Right kidney (tissue), 1 donor: ENCODE data around the gene SMCO4.

Experiments
- DNase-seq: peaks from one replicate; pipeline ENCODE4 v3.0.0-alpha.2; 2016

The SMCO4 gene

GRCh38 chr11:93505703-93506102 lies 37.5 kb downstream of the SMCO4 start:
- no peak for DNase-seq

- DNase-seq: no peak
These were observed 38.8 kb downstream of the SMCO4 start for GRCh38 chr11:93504110-93505095.

- no peak for DNase-seq
These were observed 41.3 kb downstream of the SMCO4 start for GRCh38 chr11:93501856-93502255.

GRCh38 chr11:93500759-93501158 lies 42.4 kb downstream of the SMCO4 start:
- DNase-seq: no peak

- no peak for DNase-seq
These were observed 44.5 kb downstream of the SMCO4 start for GRCh38 chr11:93498641-93499040.

GRCh38 chr11:93498161-93498560 lies 45.0 kb downstream of the SMCO4 start:
- peak; percentile 35 for DNase-seq

- no peak for DNase-seq
These were observed 45.6 kb downstream of the SMCO4 start for GRCh38 chr11:93497596-93497995.

GRCh38 chr11:93494357-93494756 lies 48.8 kb downstream of the SMCO4 start:
- DNase-seq: no peak

GRCh38 chr11:93493252-93493897 lies 49.8 kb downstream of the SMCO4 start:
- DNase-seq: no peak

- no peak for DNase-seq
These were observed 50.5 kb downstream of the SMCO4 start for GRCh38 chr11:93492464-93493251.

- no peak for DNase-seq
These were observed 51.2 kb downstream of the SMCO4 start for GRCh38 chr11:93491973-93492372.

GRCh38 chr11:93490996-93491618 lies 52.1 kb downstream of the SMCO4 start:
- no peak for DNase-seq

GRCh38 chr11:93489841-93490240 lies 53.4 kb downstream of the SMCO4 start:
- no peak for DNase-seq

GRCh38 chr11:93487032-93487483 lies 56.1 kb downstream of the SMCO4 start:
- DNase-seq: no peak

- no peak for DNase-seq
These were observed 57.2 kb downstream of the SMCO4 start for GRCh38 chr11:93485983-93486382.

- DNase-seq: no peak
These were observed 58.5 kb downstream of the SMCO4 start for GRCh38 chr11:93484716-93485115.

GRCh38 chr11:93482556-93482955 lies 60.6 kb downstream of the SMCO4 start:
- DNase-seq: no peak

- no peak for DNase-seq
These were observed 61.5 kb downstream of the SMCO4 start for GRCh38 chr11:93481696-93482095.

- no peak for DNase-seq
These were observed 61.9 kb downstream of the SMCO4 start for GRCh38 chr11:93481279-93481678.

GRCh38 chr11:93480756-93481155 lies 62.4 kb downstream of the SMCO4 start:
- DNase-seq: no peak

- DNase-seq: no peak
These were observed 62.9 kb downstream of the SMCO4 start for GRCh38 chr11:93480256-93480655.

- no peak for DNase-seq
These were observed 64.3 kb downstream of the SMCO4 start for GRCh38 chr11:93478841-93479240.
